BJ (cell line): ENCODE measurements around the gene SLC38A11. TPM values are rescaled to one million over a fixed set of nuclear protein-coding genes. Genes with fewer than 3 reads are reported as not detected.

ENCODE experiments used
- CTCF ChIA-PET: fragments of 350-600 bp; formaldehyde crosslinking; extraction: SDS; loops from one replicate; lab custom pipeline; 2021; ENCODE audit warnings: antibody characterized with exemption, inconsistent platforms; lab: Yijun Ruan, JAX
- POLR2A ChIA-PET: fragments of 300-600 bp; sonication (Branson Sonifier 250); formaldehyde crosslinking; extraction: SDS; loops from one replicate; lab custom pipeline; 2021; ENCODE audit warnings: antibody characterized with exemption; lab: Charles Lee
- DNase-seq: peaks from one replicate; pipeline ENCODE4 v3.0.0-alpha.2; 2011; ENCODE audit warnings: low read depth
- H3K27me3 ChIP-seq: 2 replicates; pipeline ENCODE4 v1.6.0; 2011; ENCODE audit warnings: low read length; ENCODE audit not compliant: control insufficient read depth, insufficient read depth
- H3K36me3 ChIP-seq: 2 replicates; pipeline ENCODE4 v1.5.1; 2011; ENCODE audit warnings: low read length; ENCODE audit not compliant: control insufficient read depth, insufficient read depth
- H3K4me3 ChIP-seq: 2 replicates; pipeline ENCODE4 v1.5.1; 2011; ENCODE audit warnings: low read depth, mild to moderate bottlenecking, control low read depth, low read length
- polyA plus RNA-seq: library from polyadenylated mRNA; depleted of rRNA; stranded (reverse); fragments of >200 nt; gene quantifications from 2 replicates; pipeline ENCODE4 v1.2.3, GENCODE V29; 2011
- TF ChIP-seq, protein P1 (sequence below): IDR thresholded peaks from 2 replicates; pipeline ENCODE4 v1.5.1; 2011; ENCODE audit warnings: low read depth, mild to moderate bottlenecking, control low read depth, inconsistent platforms, low read length, moderate library complexity; ENCODE audit not compliant: insufficient read depth

SLC38A11 gene
- polyA plus RNA-seq, 1 experiment: 59.2 TPM

DNA sequence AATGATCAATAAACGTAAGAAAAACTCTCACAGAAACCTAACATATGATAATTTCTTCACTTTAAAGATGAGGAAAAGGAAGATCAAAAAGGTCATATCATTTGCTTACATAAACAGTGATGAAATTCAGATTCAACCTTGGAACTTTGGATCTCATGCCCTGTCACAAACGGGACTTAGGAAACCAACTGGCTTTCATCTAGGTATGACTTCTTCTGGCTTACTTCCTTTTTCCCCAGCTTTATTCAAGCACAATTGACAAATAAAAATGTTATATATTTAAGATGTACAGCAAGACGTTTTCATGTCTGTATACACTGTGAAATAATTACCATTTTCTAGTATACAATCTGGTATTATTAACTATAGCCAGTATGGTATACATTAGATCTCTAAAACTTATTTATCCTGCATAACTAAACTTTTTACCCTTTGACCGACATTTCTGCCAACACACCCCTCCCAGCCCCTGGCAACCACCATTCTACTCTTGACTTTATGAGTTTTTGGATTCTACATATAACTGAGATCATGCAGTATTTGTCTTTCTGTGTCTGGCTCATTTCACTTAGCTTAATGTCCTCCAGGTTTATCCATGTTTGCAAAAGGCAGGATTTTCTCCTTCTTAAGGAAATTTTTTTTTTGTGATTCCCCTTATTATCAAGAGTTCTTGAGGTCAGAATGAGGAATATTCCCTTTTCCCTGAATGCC, 67.7 kb downstream of the SLC38A11 start:
- no peak for DNase-seq
- CTCF ChIA-PET: interaction anchor here (0.8 kb wide), 1 partner anchor 86 kb away, joined by 3 read pairs; no protein-coding TSS in a partner anchor
- Histone ChIP-seq H3K36me3 (no peaks in the 10 kb centered on the region), H3K27me3 (no peaks in the 10 kb centered on the region), H3K4me3 (no peak overlapping the region)
- POLR2A ChIA-PET: no interaction called here
- TF ChIP-seq, protein P1, sequence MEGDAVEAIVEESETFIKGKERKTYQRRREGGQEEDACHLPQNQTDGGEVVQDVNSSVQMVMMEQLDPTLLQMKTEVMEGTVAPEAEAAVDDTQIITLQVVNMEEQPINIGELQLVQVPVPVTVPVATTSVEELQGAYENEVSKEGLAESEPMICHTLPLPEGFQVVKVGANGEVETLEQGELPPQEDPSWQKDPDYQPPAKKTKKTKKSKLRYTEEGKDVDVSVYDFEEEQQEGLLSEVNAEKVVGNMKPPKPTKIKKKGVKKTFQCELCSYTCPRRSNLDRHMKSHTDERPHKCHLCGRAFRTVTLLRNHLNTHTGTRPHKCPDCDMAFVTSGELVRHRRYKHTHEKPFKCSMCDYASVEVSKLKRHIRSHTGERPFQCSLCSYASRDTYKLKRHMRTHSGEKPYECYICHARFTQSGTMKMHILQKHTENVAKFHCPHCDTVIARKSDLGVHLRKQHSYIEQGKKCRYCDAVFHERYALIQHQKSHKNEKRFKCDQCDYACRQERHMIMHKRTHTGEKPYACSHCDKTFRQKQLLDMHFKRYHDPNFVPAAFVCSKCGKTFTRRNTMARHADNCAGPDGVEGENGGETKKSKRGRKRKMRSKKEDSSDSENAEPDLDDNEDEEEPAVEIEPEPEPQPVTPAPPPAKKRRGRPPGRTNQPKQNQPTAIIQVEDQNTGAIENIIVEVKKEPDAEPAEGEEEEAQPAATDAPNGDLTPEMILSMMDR: no peak

DNA sequence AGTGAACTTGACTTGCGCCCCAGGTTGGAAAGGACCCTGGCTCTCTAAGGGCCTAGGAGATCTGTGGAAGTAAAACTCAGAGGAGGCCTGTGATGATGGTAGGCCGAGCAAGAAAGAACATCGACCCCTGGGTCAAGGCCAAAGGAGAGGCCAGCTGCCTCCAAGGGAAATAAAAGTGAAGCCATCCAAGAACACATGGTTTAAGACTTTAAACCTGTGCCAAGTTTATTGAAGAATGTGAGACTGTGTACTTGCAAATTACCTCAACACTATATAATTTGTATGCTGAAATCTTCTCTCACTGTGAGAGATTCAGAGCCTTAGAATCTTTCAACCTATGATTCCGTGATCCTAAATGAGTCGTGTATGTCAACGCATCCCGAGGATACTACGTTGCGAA, 73.0 kb downstream of the SLC38A11 start:
- DNase-seq: no peak
- TF ChIP-seq, protein P1: no peak
- ChIA-PET CTCF (interaction anchor here (1.0 to 1.6 kb wide), 5 partner anchors 9 to 60 kb away, joined by 3 to 5 read pairs (median 4); no protein-coding TSS in a partner anchor), POLR2A (interaction anchor here (0.6 kb wide), 1 partner anchor 10 kb away, joined by 6 read pairs; no protein-coding TSS in a partner anchor)
- no peaks in the 10 kb centered on the region for H3K27me3 ChIP-seq
- no peaks in the 10 kb centered on the region for H3K36me3 ChIP-seq
- no peak overlapping the region for H3K4me3 ChIP-seq

DNA sequence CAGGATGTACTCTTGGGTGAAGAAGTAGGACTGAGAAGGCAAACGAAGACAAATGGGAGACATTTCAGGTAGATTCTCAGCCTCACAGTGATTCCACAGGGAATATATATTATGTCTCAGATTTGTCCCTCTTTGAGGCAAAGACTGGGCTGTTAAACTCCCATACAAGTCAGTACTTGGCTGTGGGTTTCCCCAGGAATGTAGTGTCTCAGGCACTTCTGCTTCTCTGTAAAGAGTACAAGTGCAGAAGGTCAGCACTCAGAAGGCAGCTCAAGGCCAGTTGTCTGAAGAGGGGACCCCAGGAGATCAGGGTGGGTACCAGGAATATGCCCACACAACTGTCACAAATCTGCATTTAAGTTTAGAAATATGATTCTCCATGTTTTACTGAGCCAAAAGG, 73.8 kb downstream of the SLC38A11 start:
- DNase-seq: no peak
- CTCF ChIA-PET: interaction anchor here (1.4 to 1.6 kb wide), 4 partner anchors 10 to 33 kb away, joined by 3 to 5 read pairs (median 4); no protein-coding TSS in a partner anchor

DNA sequence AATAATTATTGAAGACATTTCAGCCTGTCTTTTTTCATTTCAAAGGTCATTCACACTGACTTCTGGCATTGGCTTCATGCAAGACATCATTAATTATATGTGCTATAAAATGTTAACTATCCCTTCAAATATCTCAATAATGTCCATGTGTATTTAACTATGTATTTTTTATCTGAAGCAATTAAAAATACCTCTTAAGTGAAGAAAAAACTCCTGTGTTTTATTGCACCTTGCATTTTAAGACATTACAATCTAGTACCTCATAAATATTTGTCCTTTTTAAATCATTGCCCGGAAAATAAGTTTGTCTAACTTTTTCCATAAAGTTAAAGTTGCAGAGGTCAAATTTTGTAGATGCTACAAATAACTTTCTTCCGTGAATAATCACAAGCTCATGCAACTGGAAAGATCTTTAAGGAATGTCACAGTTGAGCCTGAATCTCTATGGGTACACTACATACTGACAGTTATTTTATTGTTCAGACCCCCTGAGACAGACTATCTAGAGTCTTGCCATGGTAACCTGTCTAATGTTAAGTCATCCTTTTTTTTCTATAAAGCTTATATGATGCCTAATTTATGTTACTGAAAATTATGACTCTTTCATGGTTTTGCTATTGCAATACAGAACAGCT, 75.3 kb downstream of the SLC38A11 start:
- no peaks in the 10 kb centered on the region for H3K36me3 ChIP-seq
- H3K27me3 ChIP-seq: no peaks in the 10 kb centered on the region
- no peak overlapping the region for H3K4me3 ChIP-seq
- TF ChIP-seq, protein P1: no peak
- ChIA-PET POLR2A (interaction anchor here (0.7 to 1.2 kb wide), 4 partner anchors 23 to 104 kb away, joined by 3 to 6 read pairs (median 5); partner anchors contain the start of gene COBLL1), CTCF (interaction anchor here (1.1 to 1.5 kb wide), 4 partner anchors 16 to 139 kb away, joined by 3 to 5 read pairs (median 4); no protein-coding TSS in a partner anchor)
- peak; percentile 81 for DNase-seq

More for the DNA sequence above, 73.8 kb downstream of the SLC38A11 start:
- Histone ChIP-seq H3K36me3 (no peaks in the 10 kb centered on the region), H3K27me3 (no peaks in the 10 kb centered on the region), H3K4me3 (no peak overlapping the region)
- POLR2A ChIA-PET: interaction anchor here (0.6 kb wide), 1 partner anchor 11 kb away, joined by 6 read pairs; no protein-coding TSS in a partner anchor
- TF ChIP-seq, protein P1: no peak

DNA sequence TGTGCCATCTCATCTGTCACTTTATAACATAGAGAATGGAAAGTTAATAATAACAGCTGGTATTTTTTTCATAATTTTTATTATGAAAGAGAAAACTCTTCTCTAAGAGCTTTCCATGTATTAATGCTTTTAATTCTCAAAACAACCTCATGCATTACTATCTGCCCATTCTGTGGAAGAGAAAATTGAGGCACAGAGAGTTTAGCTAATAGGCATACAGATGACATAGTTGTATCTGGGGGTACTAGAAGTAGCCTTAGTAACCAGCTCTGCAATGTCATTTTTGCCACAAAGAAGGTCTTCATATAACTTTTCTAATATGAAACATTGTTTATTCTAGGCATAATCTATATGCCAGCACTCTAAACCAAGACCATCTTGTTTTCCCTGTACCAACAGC, 77.4 kb downstream of the SLC38A11 start:
- H3K4me3 ChIP-seq: no peak overlapping the region
- TF ChIP-seq, protein P1: no peak
- ChIA-PET CTCF (interaction anchor here (0.8 to 3.3 kb wide), 3 partner anchors 36 to 142 kb away, joined by 3 to 17 read pairs (median 7); partner anchors contain the start of gene COBLL1), POLR2A (no interaction called here)
- DNase-seq: no peak
- no peaks in the 10 kb centered on the region for H3K36me3 ChIP-seq
- no peaks in the 10 kb centered on the region for H3K27me3 ChIP-seq
